22Rv1 (cell line): ENCODE measurements around the gene P2RX2.

ENCODE experiments used
- H3K27ac ChIP-seq: fragments of 450-650 bp; 2 replicates; pipeline ENCODE4 v1.5.1; 2017
- ZFX ChIP-seq: fragments of 450-650 bp; IDR thresholded peaks from 2 replicates; pipeline ENCODE4 v1.6.1; 2017; ENCODE audit warnings: antibody characterized with exemption, borderline replicate concordance
- TF ChIP-seq, protein P1 (sequence below): fragments of 450-650 bp; IDR thresholded peaks from 2 replicates; pipeline ENCODE4 v1.5.1; 2017; ENCODE audit warnings: mild to moderate bottlenecking

The P2RX2 gene

DNA sequence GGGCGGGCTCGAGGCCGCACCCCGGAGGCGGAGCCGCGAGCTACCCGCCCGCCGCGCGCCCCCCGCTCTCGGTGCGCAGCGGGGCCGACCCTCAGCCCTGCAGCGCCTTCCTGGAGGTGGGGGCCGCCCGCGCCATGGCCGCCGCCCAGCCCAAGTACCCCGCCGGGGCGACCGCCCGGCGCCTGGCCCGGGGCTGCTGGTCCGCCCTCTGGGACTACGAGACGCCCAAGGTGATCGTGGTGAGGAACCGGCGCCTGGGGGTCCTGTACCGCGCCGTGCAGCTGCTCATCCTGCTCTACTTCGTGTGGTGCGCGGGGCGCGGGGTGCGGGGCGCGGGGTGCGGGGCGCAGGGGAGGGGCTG lies at the start of gene P2RX2:
TSS of gene P2RX2 (plus strand) at position 94 of the 361 bp plus-strand sequence. CDS start at position 135, 41 bp downstream.
- no peak within 1 kb of the TSS for H3K27ac ChIP-seq
- TF ChIP-seq, protein P1, sequence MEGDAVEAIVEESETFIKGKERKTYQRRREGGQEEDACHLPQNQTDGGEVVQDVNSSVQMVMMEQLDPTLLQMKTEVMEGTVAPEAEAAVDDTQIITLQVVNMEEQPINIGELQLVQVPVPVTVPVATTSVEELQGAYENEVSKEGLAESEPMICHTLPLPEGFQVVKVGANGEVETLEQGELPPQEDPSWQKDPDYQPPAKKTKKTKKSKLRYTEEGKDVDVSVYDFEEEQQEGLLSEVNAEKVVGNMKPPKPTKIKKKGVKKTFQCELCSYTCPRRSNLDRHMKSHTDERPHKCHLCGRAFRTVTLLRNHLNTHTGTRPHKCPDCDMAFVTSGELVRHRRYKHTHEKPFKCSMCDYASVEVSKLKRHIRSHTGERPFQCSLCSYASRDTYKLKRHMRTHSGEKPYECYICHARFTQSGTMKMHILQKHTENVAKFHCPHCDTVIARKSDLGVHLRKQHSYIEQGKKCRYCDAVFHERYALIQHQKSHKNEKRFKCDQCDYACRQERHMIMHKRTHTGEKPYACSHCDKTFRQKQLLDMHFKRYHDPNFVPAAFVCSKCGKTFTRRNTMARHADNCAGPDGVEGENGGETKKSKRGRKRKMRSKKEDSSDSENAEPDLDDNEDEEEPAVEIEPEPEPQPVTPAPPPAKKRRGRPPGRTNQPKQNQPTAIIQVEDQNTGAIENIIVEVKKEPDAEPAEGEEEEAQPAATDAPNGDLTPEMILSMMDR: no peak
- TF ChIP-seq ZFX: no peak

DNA sequence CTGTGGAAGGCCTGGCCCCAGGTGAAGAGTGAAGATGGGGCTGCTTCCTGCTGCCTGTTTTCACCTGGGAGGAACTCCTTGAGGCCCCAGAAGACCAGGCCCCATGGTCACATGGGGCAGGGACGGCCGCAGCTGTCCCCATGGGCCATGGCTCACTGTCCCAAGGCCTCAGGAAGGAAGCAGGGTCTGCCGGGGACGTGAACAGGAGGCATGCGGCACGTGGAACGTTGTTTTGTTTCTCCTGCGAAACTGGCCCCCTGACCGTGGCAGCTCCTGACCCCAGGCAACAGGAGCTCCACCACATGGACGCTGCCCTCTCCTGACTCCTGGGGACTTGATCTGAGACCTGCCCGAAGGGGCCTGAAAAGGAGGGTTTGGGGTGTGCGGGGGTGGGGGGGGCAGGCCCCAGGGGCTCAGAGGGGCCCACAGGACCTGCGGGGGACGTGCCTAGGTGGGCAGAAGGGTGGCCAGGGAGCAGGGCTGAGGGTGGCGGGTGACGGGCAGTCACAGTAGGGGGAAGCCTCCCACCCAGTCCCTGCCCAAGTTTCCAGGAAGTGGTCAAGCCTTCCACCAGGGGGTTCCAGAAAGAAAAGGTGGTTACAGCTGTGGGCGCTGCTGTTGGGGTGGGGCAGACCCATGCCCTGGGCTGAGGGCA lies 49.6 kb upstream of the P2RX2 start:
- TF ChIP-seq, protein P1: no peak
- TF ChIP-seq ZFX: no peak
- no peak overlapping the region for H3K27ac ChIP-seq

DNA sequence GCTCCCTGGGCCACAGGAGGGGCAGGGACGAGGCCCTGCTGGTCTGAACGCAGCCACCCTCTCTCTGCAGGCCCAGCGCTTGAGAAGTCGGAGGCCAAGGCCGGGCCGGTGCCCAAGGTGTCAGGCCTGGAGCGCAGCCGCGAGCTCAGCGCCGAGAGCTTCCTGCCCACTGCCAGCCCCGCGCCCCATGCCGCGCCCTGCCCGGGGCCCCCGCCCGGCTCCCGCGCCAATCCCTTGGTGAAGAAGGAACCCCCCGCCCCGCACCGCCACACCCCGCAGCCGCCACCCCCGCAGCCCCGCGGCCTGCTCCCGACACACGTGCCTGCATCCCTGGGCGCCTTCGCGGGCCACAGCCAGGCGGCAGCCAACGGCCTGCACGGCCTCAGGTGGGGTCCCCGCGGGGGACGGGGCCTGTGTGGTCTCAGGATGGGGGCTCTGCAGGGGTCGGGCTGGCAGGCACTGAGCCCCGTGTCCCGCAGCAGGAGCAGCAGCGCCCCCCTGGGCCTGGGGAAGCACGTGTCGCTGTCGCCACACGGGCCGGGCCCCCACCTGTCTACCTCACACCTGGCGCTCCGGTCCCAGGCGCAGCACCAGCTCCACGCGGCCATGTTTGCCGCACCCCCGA lies 48.6 kb upstream of the P2RX2 start:
- TF ChIP-seq, protein P1: no peak
- no peak for TF ChIP-seq ZFX

DNA sequence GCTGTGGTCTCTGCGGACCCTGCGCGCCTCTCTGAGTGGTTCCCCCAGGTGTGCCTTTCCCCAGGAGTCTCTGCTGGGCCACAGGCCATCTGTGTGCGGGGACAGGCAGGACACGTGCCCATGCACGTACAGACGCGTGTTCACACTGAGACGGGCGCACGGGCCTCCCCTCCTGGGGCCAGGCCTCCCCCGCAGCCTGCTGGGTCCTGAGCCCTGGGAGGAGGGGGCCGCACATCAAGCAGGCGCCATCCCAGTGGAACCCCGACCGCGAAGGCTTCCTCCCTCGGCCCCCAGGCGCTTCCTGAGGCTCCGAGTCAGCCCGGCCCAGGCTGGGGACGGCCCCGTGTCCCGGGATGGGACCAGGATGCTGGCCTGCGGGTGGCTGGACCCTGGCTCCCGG lies 47.9 kb upstream of the P2RX2 start:
- TF ChIP-seq, protein P1: no peak
- TF ChIP-seq ZFX: no peak
- H3K27ac ChIP-seq: no peak overlapping the region

More for the DNA sequence above, 48.6 kb upstream of the P2RX2 start:
- H3K27ac ChIP-seq: no peak overlapping the region

DNA sequence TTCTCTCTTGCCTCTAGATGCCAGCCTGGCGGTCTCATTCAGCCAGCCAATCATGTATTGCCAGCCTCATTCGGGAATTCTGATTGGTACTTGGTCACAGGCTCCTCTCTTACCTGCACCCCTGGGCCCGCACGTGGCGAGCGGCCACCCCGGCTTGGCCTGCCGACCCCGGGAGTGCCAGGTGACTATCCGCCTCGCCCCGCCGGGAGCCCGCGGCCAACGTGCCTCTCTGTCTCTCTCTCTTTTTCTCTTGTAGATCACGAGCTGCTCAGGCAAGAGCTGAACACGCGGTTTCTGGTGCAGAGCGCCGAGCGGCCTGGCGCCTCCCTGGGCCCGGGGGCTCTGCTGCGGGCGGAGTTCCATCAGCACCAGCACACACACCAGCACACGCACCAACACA lies 47.5 kb upstream of the P2RX2 start:
- TF ChIP-seq ZFX: no peak
- TF ChIP-seq, protein P1: no peak

DNA sequence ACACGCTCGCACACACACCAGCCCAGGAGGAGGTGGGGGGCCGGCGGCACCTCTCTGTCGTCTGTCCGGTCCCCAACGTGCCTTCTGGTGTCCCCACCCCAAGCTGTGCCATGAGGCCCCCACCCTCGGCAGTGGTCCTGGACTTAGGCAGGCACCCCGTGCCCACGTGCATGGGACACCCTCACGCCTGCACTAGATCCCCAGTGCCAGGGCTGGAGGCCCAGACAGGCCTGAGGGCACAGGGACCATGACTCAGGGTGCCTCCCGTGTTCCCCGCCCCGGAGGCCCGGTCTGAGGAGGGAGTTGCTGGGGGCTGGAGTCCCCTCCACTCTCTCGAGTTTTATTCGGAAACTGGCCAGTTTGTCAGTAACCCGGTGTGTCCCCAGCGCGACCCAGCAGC lies 47.0 kb upstream of the P2RX2 start:
- TF ChIP-seq, protein P1: no peak
- no peak for TF ChIP-seq ZFX
- no peak overlapping the region for H3K27ac ChIP-seq

More for the DNA sequence above, 47.5 kb upstream of the P2RX2 start:
- H3K27ac ChIP-seq: no peak overlapping the region

DNA sequence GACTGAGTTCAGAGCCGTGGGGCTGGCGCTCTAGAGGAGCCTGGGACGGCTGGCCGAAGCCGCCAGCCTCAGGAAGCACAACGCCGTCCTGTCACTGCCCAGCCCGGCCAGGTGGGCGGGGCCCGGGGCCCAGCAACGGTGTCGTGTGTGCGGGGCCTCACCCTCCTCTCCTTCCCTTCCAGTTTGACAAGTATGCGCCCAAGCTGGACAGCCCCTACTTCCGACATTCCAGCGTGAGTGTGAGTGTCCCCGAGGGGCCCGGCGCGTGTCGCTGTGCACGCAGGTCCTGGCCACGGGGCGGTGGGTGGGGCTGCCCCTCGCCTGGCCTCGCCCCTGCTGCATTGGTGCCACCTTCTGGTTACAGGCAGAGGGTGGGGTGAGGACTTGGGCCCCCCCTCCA lies 46.5 kb upstream of the P2RX2 start:
- TF ChIP-seq ZFX: no peak
- TF ChIP-seq, protein P1: no peak
- no peak overlapping the region for H3K27ac ChIP-seq
